HG02884 (cell line): ENCODE results near the gene SIX4.

ENCODE experiments used
- ATAC-seq: cut with Tn5 transposase; IDR thresholded peaks from one replicate; pipeline ENCODE4 v1.9.1; 2021; ENCODE audit warnings: mild to moderate bottlenecking, moderate library complexity; ENCODE audit not compliant: unreplicated experiment

The SIX4 gene

GRCh38 chr14:60662982-60663381, 61.2 kb downstream of the SIX4 start:
- no peak for ATAC-seq

GRCh38 chr14:60661721-60662120, 62.4 kb downstream of the SIX4 start:
- no peak for ATAC-seq
